GM04503 (cell line): ENCODE results near the gene PXDN.
"Not testable (repeated sequence)": the region's sequence is repeated elsewhere in the genome, so short reads cannot be mapped to it uniquely, and the experiment has no call there.

Source experiments
- DNase-seq: peaks from one replicate; pipeline ENCODE4 v3.0.0-alpha.2; 2012; ENCODE audit warnings: low read depth

Gene PXDN

GRCh38 chr2:1631292-1632001 is 112.9 kb downstream of the PXDN start:
- DNase-seq: no peak

- no peak for DNase-seq
Observed at GRCh38 chr2:1628893-1629292, 115.4 kb downstream of the PXDN start.

- DNase-seq: peak; percentile 34
Observed at GRCh38 chr2:1627628-1628381, 116.5 kb downstream of the PXDN start.

GRCh38 chr2:1626271-1626681 is 118.0 kb downstream of the PXDN start:
- no peak for DNase-seq

GRCh38 chr2:1625281-1626001 is 118.9 kb downstream of the PXDN start:
- peak; percentile 31 for DNase-seq

- DNase-seq: no peak
Observed at GRCh38 chr2:1623906-1624445, 120.3 kb downstream of the PXDN start.

- no peak for DNase-seq
Observed at GRCh38 chr2:1622521-1623200, 121.7 kb downstream of the PXDN start.

- DNase-seq: not testable (repeated sequence)
Observed at GRCh38 chr2:1621976-1622375, 122.3 kb downstream of the PXDN start.

GRCh38 chr2:1621501-1621900 is 122.8 kb downstream of the PXDN start:
- no peak for DNase-seq

- no peak for DNase-seq
Observed at GRCh38 chr2:1621041-1621440, 123.3 kb downstream of the PXDN start.

GRCh38 chr2:1620081-1620480 is 124.2 kb downstream of the PXDN start:
- DNase-seq: no peak

GRCh38 chr2:1619556-1619955 is 124.8 kb downstream of the PXDN start:
- no peak for DNase-seq

GRCh38 chr2:1618974-1619373 is 125.3 kb downstream of the PXDN start:
- DNase-seq: no peak

GRCh38 chr2:1618191-1618961 is 125.9 kb downstream of the PXDN start:
- no peak for DNase-seq

- DNase-seq: no peak
Observed at GRCh38 chr2:1617425-1618021, 126.8 kb downstream of the PXDN start.

- DNase-seq: no peak
Observed at GRCh38 chr2:1614564-1614963, 129.8 kb downstream of the PXDN start.

GRCh38 chr2:1613731-1614354 is 130.5 kb downstream of the PXDN start:
- DNase-seq: no peak

GRCh38 chr2:1613078-1613445 is 131.3 kb downstream of the PXDN start:
- DNase-seq: no peak

- DNase-seq: no peak
Observed at GRCh38 chr2:1612391-1613077, 131.8 kb downstream of the PXDN start.

- DNase-seq: no peak
Observed at GRCh38 chr2:1611886-1612285, 132.4 kb downstream of the PXDN start.
